Measurements from ENCODE around the gene CNGA3.
"Not testable (repeated sequence)": the region's sequence is repeated elsewhere in the genome, so short reads cannot be mapped to it uniquely, and the experiment has no call there.

Gene CNGA3

GRCh38 chr2:98301469-98301868, 44.8 kb upstream of the CNGA3 start:
- TF ChIP-seq, protein P1, sequence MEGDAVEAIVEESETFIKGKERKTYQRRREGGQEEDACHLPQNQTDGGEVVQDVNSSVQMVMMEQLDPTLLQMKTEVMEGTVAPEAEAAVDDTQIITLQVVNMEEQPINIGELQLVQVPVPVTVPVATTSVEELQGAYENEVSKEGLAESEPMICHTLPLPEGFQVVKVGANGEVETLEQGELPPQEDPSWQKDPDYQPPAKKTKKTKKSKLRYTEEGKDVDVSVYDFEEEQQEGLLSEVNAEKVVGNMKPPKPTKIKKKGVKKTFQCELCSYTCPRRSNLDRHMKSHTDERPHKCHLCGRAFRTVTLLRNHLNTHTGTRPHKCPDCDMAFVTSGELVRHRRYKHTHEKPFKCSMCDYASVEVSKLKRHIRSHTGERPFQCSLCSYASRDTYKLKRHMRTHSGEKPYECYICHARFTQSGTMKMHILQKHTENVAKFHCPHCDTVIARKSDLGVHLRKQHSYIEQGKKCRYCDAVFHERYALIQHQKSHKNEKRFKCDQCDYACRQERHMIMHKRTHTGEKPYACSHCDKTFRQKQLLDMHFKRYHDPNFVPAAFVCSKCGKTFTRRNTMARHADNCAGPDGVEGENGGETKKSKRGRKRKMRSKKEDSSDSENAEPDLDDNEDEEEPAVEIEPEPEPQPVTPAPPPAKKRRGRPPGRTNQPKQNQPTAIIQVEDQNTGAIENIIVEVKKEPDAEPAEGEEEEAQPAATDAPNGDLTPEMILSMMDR (IDR thresholded peaks at IDR 0.05; ENCODE audit: insufficient read depth, low read length, poor library complexity, severe bottlenecking), result no peak
- no peak for DNase-seq (ENCODE audit: extremely low read depth, insufficient read length)
- H3K4me3 ChIP-seq (replicated peaks; ENCODE audit: low read depth, low read length), result no peak overlapping the region
- no peaks in the 10 kb centered on the region; the same call in none of the 2 replicates for H3K27me3 ChIP-seq (replicated peaks; ENCODE audit: control insufficient read depth, insufficient read depth, low read length)
- H3K36me3 ChIP-seq (ENCODE audit: control insufficient read depth, insufficient read depth, low read length), result no peaks in the 10 kb centered on the region

DNA sequence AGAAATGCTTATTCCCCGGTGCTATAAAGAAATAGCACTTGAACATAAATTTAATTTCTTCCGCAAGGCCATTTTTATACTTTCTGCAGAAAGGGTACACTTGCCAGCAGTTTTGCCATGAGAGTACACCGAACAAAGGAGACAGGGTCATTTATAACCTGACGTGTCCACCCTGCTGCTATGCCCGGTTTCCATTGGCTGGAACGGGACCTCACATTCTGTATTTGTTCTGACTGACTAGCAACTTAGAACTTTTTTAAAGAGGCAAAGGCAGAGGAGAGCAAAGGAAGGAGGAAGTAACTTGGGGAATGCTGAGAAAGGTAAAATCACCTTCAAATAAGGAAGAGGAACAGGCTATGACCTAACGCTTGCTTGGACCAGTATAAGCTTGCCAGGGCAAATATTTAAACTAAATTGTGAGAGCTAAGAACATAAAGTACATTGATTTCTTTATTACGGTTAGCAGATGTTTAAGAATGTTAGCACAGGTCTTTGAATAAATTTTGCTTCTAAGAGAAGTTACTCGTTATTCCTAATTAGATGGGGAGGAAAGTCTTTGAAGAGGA, 39.0 kb upstream of the CNGA3 start:
- not testable (repeated sequence) for H3K4me3 ChIP-seq (replicated peaks; ENCODE audit: low read depth, low read length); H3K36me3 ChIP-seq (ENCODE audit: control insufficient read depth, insufficient read depth, low read length); H3K27me3 ChIP-seq (replicated peaks; ENCODE audit: control insufficient read depth, insufficient read depth, low read length); DNase-seq (ENCODE audit: extremely low read depth, insufficient read length)

- DNase-seq (ENCODE audit: extremely low read depth, insufficient read length), result no peak
- H3K27me3 ChIP-seq (replicated peaks; ENCODE audit: control insufficient read depth, insufficient read depth, low read length), result peaks cover 1% of the 10 kb centered on the region
- TF ChIP-seq, protein P1 (IDR thresholded peaks at IDR 0.05; ENCODE audit: insufficient read depth, low read length, poor library complexity, severe bottlenecking), result no peak
- no peak overlapping the region for H3K4me3 ChIP-seq (replicated peaks; ENCODE audit: low read depth, low read length)
- H3K36me3 ChIP-seq (ENCODE audit: control insufficient read depth, insufficient read depth, low read length), result no peaks in the 10 kb centered on the region
Measured at GRCh38 chr2:98308068-98308467, 38.2 kb upstream of the CNGA3 start.

GRCh38 chr2:98308532-98308931, 37.7 kb upstream of the CNGA3 start:
- TF ChIP-seq, protein P1 (IDR thresholded peaks at IDR 0.05; ENCODE audit: insufficient read depth, low read length, poor library complexity, severe bottlenecking), result no peak
- peaks cover 1% of the 10 kb centered on the region for H3K27me3 ChIP-seq (replicated peaks; ENCODE audit: control insufficient read depth, insufficient read depth, low read length)
- no peak for DNase-seq (ENCODE audit: extremely low read depth, insufficient read length)
- no peak overlapping the region for H3K4me3 ChIP-seq (replicated peaks; ENCODE audit: low read depth, low read length)
- no peaks in the 10 kb centered on the region for H3K36me3 ChIP-seq (ENCODE audit: control insufficient read depth, insufficient read depth, low read length)

DNA sequence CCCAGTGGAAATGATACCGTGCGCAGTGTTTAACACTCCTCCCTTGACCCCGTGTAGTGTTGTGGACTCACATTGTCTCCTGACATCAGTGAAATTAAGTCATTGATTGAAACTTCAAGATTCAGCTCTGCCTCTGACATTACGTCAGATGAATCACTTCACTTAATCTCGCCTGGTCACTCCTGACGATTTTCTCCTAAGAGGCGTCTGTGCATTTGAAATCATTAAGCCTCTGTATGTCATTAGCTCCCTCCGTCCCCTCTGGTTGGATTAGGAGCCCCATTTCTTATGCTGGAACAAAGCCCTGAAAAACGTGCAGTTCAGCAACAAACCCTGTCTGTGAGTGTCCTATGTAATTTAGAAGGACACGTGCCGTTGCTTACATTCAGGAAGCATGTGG, 36.7 kb upstream of the CNGA3 start:
- Histone ChIP-seq H3K36me3 (ENCODE audit: control insufficient read depth, insufficient read depth, low read length) (no peaks in the 10 kb centered on the region), H3K4me3 (replicated peaks; ENCODE audit: low read depth, low read length) (no peak overlapping the region), H3K27me3 (replicated peaks; ENCODE audit: control insufficient read depth, insufficient read depth, low read length) (peaks cover 1% of the 10 kb centered on the region)
- TF ChIP-seq, protein P1 (IDR thresholded peaks at IDR 0.05; ENCODE audit: insufficient read depth, low read length, poor library complexity, severe bottlenecking), result no peak
- DNase-seq (ENCODE audit: extremely low read depth, insufficient read length), result no peak

DNA sequence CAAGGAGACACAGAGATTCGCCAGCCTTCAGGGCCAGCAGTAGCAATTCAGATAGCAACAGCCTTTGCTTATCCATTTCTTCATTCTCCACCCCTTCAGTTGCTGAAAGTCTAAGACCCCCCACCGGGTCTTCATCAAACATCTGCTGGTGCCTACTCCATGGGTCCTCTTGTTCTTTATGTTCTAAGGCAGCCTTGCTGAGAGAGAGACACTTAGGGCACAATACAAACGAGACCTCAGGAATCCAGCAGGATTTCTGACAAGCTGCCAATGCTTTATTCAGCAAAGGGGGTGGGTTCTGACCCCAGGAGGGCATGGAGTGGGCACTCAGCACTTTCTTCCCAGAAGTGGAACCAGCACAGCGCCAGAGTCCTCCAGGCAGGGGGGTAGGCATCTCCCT, 36.2 kb upstream of the CNGA3 start:
- no peak overlapping the region for H3K4me3 ChIP-seq (replicated peaks; ENCODE audit: low read depth, low read length)
- peaks cover 1% of the 10 kb centered on the region for H3K27me3 ChIP-seq (replicated peaks; ENCODE audit: control insufficient read depth, insufficient read depth, low read length)
- TF ChIP-seq, protein P1 (IDR thresholded peaks at IDR 0.05; ENCODE audit: insufficient read depth, low read length, poor library complexity, severe bottlenecking), result no peak
- DNase-seq (ENCODE audit: extremely low read depth, insufficient read length), result no peak
- no peaks in the 10 kb centered on the region for H3K36me3 ChIP-seq (ENCODE audit: control insufficient read depth, insufficient read depth, low read length)
